Neural cell (in vitro differentiated cells): ENCODE measurements around the gene DNAJB12. TPM values are rescaled to one million over a fixed set of nuclear protein-coding genes. Genes with fewer than 3 reads are reported as not detected.
"Not testable (repeated sequence)": the region's sequence is repeated elsewhere in the genome, so short reads cannot be mapped to it uniquely, and the experiment has no call there.

Experiments used
- H2AFZ ChIP-seq: fragments of 200-600, 300-800 bp; sonication (generic), shearing (Covaris generic); 2 replicates; pipeline ENCODE4 v1.6.0; 2014; ENCODE audit warnings: low read depth, mild to moderate bottlenecking, antibody characterized with exemption, low read length, moderate library complexity
- H3F3A ChIP-seq: fragments of 200-600 bp; shearing (Covaris generic); 2 replicates; pipeline ENCODE4 v1.6.1; 2016; ENCODE audit warnings: mild to moderate bottlenecking, moderate library complexity, mixed read lengths, antibody characterized with exemption, low read length; ENCODE audit not compliant: insufficient read depth, poor library complexity, severe bottlenecking
- H3K27ac ChIP-seq: fragments of 200-600, 300-800 bp; sonication (generic), shearing (Covaris generic); 2 replicates; pipeline ENCODE4 v1.5.1; 2014; ENCODE audit warnings: mild to moderate bottlenecking, low read length, moderate library complexity
- H3K27me3 ChIP-seq: fragments of 300-800, 200-600 bp; sonication (generic), shearing (Covaris generic); 2 replicates; pipeline ENCODE4 v1.6.0; 2014; ENCODE audit warnings: mild to moderate bottlenecking, low read depth, low read length, moderate library complexity; ENCODE audit not compliant: insufficient read depth
- H3K36me3 ChIP-seq: fragments of 300-800, 200-600 bp; sonication (generic), shearing (Covaris generic); 2 replicates; pipeline ENCODE4 v1.5.1; 2014; ENCODE audit warnings: mild to moderate bottlenecking, antibody characterized with exemption, low read length, moderate library complexity; ENCODE audit not compliant: insufficient read depth
- H3K4me2 ChIP-seq: fragments of 300-800, 200-600 bp; sonication (generic), shearing (Covaris generic); 2 replicates; pipeline ENCODE4 v1.6.0; 2014; ENCODE audit warnings: mild to moderate bottlenecking, low read length
- H3K4me3 ChIP-seq: fragments of 300-800, 200-600 bp; sonication (generic), shearing (Covaris generic); 2 replicates; pipeline ENCODE4 v1.5.1; 2014; ENCODE audit warnings: mild to moderate bottlenecking, low read length, moderate library complexity
- H3K79me2 ChIP-seq: fragments of 200-600 bp; shearing (Covaris generic); replicated peaks from 2 replicates; pipeline ENCODE4 v1.6.0; 2014; ENCODE audit warnings: mild to moderate bottlenecking, low read length, moderate library complexity; ENCODE audit not compliant: insufficient read depth
- H3K9ac ChIP-seq: fragments of 300-800, 200-600 bp; sonication (generic), shearing (Covaris generic); 2 replicates; pipeline ENCODE4 v1.6.1; 2016; ENCODE audit warnings: mild to moderate bottlenecking, low read length, mixed read lengths
- H3K9me2 ChIP-seq: fragments of 200-600 bp; shearing (Covaris generic); 2 replicates; pipeline ENCODE4 v1.6.1; 2016; ENCODE audit warnings: mild to moderate bottlenecking, low read length, mixed read lengths; ENCODE audit not compliant: insufficient read depth
- H3K9me3 ChIP-seq: fragments of 200-600, 300-800 bp; sonication (generic), shearing (Covaris generic); 2 replicates; pipeline ENCODE4 v1.6.1; 2016; ENCODE audit warnings: mild to moderate bottlenecking, mixed run types, low read length, moderate library complexity, mixed read lengths
- H4K20me1 ChIP-seq: fragments of 200-600 bp; shearing (Covaris generic); 2 replicates; pipeline ENCODE4 v1.6.1; 2016; ENCODE audit warnings: mild to moderate bottlenecking, mixed run types; ENCODE audit not compliant: insufficient read depth
- EZH2 ChIP-seq: fragments of 200-600, 300-800 bp; shearing (Covaris generic), sonication (generic); IDR thresholded peaks from 2 replicates; pipeline ENCODE4 v1.6.1; 2014; ENCODE audit warnings: antibody characterized with exemption, low read length, borderline replicate concordance, mild to moderate bottlenecking; ENCODE audit not compliant: insufficient read depth, poor library complexity, severe bottlenecking
- MXI1 ChIP-seq: fragments of 450-650 bp; conservative IDR thresholded peaks from 2 replicates; pipeline ENCODE4 v1.6.1; 2014; ENCODE audit warnings: antibody characterized with exemption, mild to moderate bottlenecking; ENCODE audit not compliant: poor library complexity, severe bottlenecking
- RAD21 ChIP-seq: fragments of 450-650 bp; conservative IDR thresholded peaks from 2 replicates; pipeline ENCODE4 v1.6.1; 2014; ENCODE audit warnings: antibody characterized with exemption, mild to moderate bottlenecking, moderate library complexity
- REST ChIP-seq: IDR thresholded peaks from 2 replicates; pipeline ENCODE4 v1.6.1; 2012; ENCODE audit warnings: borderline replicate concordance
- SMC3 ChIP-seq: fragments of 450-650 bp; conservative IDR thresholded peaks from 2 replicates; pipeline ENCODE4 v1.6.1; 2014; ENCODE audit warnings: antibody characterized with exemption, mild to moderate bottlenecking, moderate library complexity; ENCODE audit not compliant: poor library complexity
- TAF1 ChIP-seq: IDR thresholded peaks from 2 replicates; pipeline ENCODE4 v1.6.1; 2012; ENCODE audit warnings: low read depth
- polyA plus RNA-seq: library from polyadenylated mRNA; depleted of rRNA; stranded (reverse); fragments of >200 nt; gene quantifications from 2 replicates; pipeline ENCODE4 v1.2.3, GENCODE V29; 2014
- TF ChIP-seq, protein P1 (sequence below): fragments of 450-650 bp; IDR thresholded peaks from 2 replicates; pipeline ENCODE4 v1.5.1; 2014; ENCODE audit warnings: antibody characterized with exemption, mild to moderate bottlenecking, moderate library complexity; ENCODE audit not compliant: poor library complexity, severe bottlenecking

Gene DNAJB12
- polyA plus RNA-seq, 1 donor from 2014 or later = 24.5 TPM

- TF ChIP-seq, protein P1, sequence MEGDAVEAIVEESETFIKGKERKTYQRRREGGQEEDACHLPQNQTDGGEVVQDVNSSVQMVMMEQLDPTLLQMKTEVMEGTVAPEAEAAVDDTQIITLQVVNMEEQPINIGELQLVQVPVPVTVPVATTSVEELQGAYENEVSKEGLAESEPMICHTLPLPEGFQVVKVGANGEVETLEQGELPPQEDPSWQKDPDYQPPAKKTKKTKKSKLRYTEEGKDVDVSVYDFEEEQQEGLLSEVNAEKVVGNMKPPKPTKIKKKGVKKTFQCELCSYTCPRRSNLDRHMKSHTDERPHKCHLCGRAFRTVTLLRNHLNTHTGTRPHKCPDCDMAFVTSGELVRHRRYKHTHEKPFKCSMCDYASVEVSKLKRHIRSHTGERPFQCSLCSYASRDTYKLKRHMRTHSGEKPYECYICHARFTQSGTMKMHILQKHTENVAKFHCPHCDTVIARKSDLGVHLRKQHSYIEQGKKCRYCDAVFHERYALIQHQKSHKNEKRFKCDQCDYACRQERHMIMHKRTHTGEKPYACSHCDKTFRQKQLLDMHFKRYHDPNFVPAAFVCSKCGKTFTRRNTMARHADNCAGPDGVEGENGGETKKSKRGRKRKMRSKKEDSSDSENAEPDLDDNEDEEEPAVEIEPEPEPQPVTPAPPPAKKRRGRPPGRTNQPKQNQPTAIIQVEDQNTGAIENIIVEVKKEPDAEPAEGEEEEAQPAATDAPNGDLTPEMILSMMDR = no peak
Measured at GRCh38 chr10:72297805-72298591, 56.7 kb downstream of the DNAJB12 start (continued).

GRCh38 chr10:72297281-72297804 lies 57.4 kb downstream of the DNAJB12 start:
- Histone ChIP-seq H2AFZ (peak overlapping the region; percentile 83), H3K4me2 (peak overlapping the region; percentile 76), H3K27ac (peak overlapping the region; percentile 59), H3K36me3 (no peaks in the 10 kb centered on the region), H3K79me2 (no peaks in the 10 kb centered on the region), H3K9me2 (no peaks in the 10 kb centered on the region), H3K27me3 (no peaks in the 10 kb centered on the region), H3F3A (no peaks in the 10 kb centered on the region), H3K9me3 (no peaks in the 10 kb centered on the region), H4K20me1 (no peaks in the 10 kb centered on the region), H3K4me3 (peak overlapping the region; percentile 78), H3K9ac (peak overlapping the region; percentile 81)
- peak; percentile 5 for TF ChIP-seq TAF1
- TF ChIP-seq MXI1 = no peak
- TF ChIP-seq REST = no peak

GRCh38 chr10:72296829-72297280 lies 57.9 kb downstream of the DNAJB12 start:
- not testable (repeated sequence) for H2AFZ ChIP-seq, H3F3A ChIP-seq, H3K9me2 ChIP-seq, H4K20me1 ChIP-seq, H3K9me3 ChIP-seq, H3K79me2 ChIP-seq, H3K4me2 ChIP-seq, H3K36me3 ChIP-seq, H3K27me3 ChIP-seq
- Histone ChIP-seq H3K27ac (peak overlapping the region; percentile 59), H3K9ac (peak overlapping the region; percentile 81), H3K4me3 (peak overlapping the region; percentile 78)

DNA sequence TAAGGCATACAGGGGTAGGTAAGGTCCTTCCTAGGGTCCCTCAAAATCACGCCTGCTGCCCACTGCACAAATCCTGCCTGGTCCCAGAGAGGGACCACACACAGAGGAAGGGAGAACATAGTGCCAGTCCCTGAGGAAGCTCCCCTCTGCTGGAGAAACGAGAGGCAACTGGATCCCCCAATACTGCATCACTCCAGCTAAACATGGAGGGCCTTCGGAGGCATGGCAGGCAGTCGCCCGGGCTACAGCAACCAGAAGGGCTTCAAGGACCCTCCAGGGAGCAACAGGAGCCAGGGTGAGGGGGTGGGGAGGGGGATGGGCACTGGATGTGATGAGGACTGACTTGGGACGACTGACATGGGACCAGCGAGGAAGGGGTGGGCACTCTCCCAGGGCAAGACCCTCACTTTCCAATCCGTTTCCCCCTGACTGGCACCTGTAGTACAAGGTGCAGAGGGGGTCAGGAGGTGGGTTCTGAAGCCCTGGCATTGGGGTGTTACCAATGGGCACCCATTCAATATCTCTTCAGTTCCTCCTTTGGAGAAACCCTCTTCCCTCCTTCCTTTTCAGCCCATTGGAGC lies 59.3 kb downstream of the DNAJB12 start:
- Histone ChIP-seq H3K4me2 (no peak overlapping the region), H3K9me3 (no peaks in the 10 kb centered on the region), H3F3A (no peaks in the 10 kb centered on the region), H3K79me2 (no peaks in the 10 kb centered on the region), H3K9ac (no peak overlapping the region), H3K27ac (no peak overlapping the region), H4K20me1 (no peaks in the 10 kb centered on the region), H3K4me3 (no peak overlapping the region), H3K9me2 (no peaks in the 10 kb centered on the region), H3K27me3 (no peaks in the 10 kb centered on the region), H3K36me3 (no peaks in the 10 kb centered on the region), H2AFZ (no peak overlapping the region)
- TF ChIP-seq SMC3 = no peak
- TF ChIP-seq EZH2 = no peak
- no peak for TF ChIP-seq MXI1
- TF ChIP-seq, protein P1 = no peak
- no peak for TF ChIP-seq RAD21
